ENCODE measurements around the gene EXD2. TPM values are rescaled to one million over a fixed set of nuclear protein-coding genes. Genes with fewer than 3 reads are reported as not detected.

EXD2 gene
- total and polyA plus RNA-seq, 2 of the 13 experiments (the other 11 are each of a cell fraction or from before 2014, with no cell fraction given) = 9.5 to 15.1 TPM

GRCh38 chr14:69191340-69192111 is at the start of gene EXD2 (continued):
- TF ChIP-seq ZNF713 (CRISPR knock-in tag; IDR thresholded peaks at IDR 0.05) (no peak), KLF15 (CRISPR knock-in tag; IDR thresholded peaks at IDR 0.05; ENCODE audit: borderline replicate concordance) (peak; percentile 77; the same call in 1 of the 2 replicates), NR1H2 (CRISPR knock-in tag; IDR thresholded peaks at IDR 0.05; ENCODE audit: borderline replicate concordance, low read depth) (no peak; the same call in 1 of the 2 replicates), ZNF253 (CRISPR knock-in tag; IDR thresholded peaks at IDR 0.05; ENCODE audit: borderline replicate concordance) (no peak), AHR (CRISPR knock-in tag; IDR thresholded peaks at IDR 0.05) (peak; percentile 64; the same call in 1 of the 2 replicates), ZBTB20 (CRISPR knock-in tag; IDR thresholded peaks at IDR 0.05; ENCODE audit: borderline replicate concordance, low read depth) (0 out of 2 replicates have a peak, but pooled peaks have one; percentile 25), ZFP91 (CRISPR knock-in tag; IDR thresholded peaks at IDR 0.05; ENCODE audit: borderline replicate concordance) (peak; percentile 93), DDIT3 (CRISPR knock-in tag; IDR thresholded peaks at IDR 0.05) (no peak), ZNF136 (CRISPR knock-in tag; IDR thresholded peaks at IDR 0.05; ENCODE audit: low read depth) (0 out of 2 replicates have a peak, but pooled peaks have one; percentile 24), MXD1 (CRISPR knock-in tag; IDR thresholded peaks at IDR 0.05) (0 out of 2 replicates have a peak, but pooled peaks have one; percentile 49), GATAD1 (CRISPR knock-in tag; IDR thresholded peaks at IDR 0.05) (peak; percentile 92), HOMEZ (CRISPR knock-in tag; IDR thresholded peaks at IDR 0.05; ENCODE audit: low read depth) (no peak), SIX4 (CRISPR knock-in tag; IDR thresholded peaks at IDR 0.05) (no peak), ARID2 (CRISPR knock-in tag; IDR thresholded peaks at IDR 0.05; ENCODE audit: borderline replicate concordance) (no peak), XRCC5 (optimal IDR thresholded peaks at IDR 0.05; ENCODE audit: low read length) (peak; percentile 78), ZNF230 (CRISPR knock-in tag; IDR thresholded peaks at IDR 0.05) (peak; percentile 56; the same call in 1 of the 2 replicates), SRF (IDR thresholded peaks at IDR 0.05; ENCODE audit: low read depth, low read length) (0 out of 2 replicates have a peak, but pooled peaks have one; percentile 64), WIZ (CRISPR knock-in tag; IDR thresholded peaks at IDR 0.05) (no peak), HMG20B (CRISPR knock-in tag; conservative IDR thresholded peaks at IDR 0.05) (peak; percentile 8; the same call in 1 of the 2 replicates), ZBTB44 (CRISPR knock-in tag; IDR thresholded peaks at IDR 0.05) (no peak), ELF3 (CRISPR knock-in tag; IDR thresholded peaks at IDR 0.05) (peak; percentile 62), HIC2 (CRISPR knock-in tag; IDR thresholded peaks at IDR 0.05; ENCODE audit: low read depth) (no peak)

Data from HepG2 (cell line).